ENCODE results near the gene CCL11. TPM values are rescaled to one million over a fixed set of nuclear protein-coding genes. Genes with fewer than 3 reads are reported as not detected.

The CCL11 gene
- polyA plus RNA-seq, 2 of the 4 experiments (the other 2 are of a cell fraction), result not detected

DNA sequence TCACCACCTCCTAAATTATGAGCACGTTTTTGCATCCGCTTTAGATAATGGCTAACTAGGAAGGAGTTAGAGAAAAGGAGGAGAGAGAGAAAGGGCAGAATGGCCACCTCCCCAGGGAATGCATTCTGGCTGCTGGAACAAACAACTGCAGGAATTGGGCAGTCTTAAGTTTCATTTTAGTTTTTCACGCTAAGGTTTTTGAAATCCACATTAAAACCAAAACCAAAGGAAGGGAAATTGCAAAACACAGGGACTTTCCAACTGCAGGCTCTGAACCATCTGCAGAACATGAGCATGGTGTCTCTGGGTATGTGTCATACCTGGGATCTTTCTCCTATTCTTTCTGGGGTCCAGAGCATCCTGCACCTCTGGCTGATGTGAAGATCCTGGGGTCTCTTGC lies 21.6 kb downstream of the CCL11 start:
- DNase-seq (ENCODE audit: low read depth in 1 of 2, low spot score in 1 of 2) (no peak), ATAC-seq (no peak), FAIRE-seq (no peak)
- no peaks in the 10 kb centered on the region for H3K9me3 ChIP-seq
- H3K4me3 ChIP-seq, result no peak overlapping the region
- peaks cover 4% of the 10 kb centered on the region; the same call in 1 of the 3 replicates for H3K4me1 ChIP-seq
- ChIA-PET CTCF (interaction anchor here (0.7 to 4.0 kb wide), 9 partner anchors 15 to 136 kb away, joined by 3 to 47 read pairs (median 3); no protein-coding TSS in a partner anchor), POLR2A (no interaction called here)
- 30% methylated on average over 3 of the region's 3 CpGs for WGBS (ENCODE audit: missing lambda C conversion rate)
- TF ChIP-seq MAFK (IDR thresholded peaks at IDR 0.05; ENCODE audit: partially characterized antibody), result no peak
- TF ChIP-seq, protein P1, sequence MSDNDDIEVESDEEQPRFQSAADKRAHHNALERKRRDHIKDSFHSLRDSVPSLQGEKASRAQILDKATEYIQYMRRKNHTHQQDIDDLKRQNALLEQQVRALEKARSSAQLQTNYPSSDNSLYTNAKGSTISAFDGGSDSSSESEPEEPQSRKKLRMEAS (IDR thresholded peaks at IDR 0.05), result no peak
- no peak for TF ChIP-seq ZC3H11A (IDR thresholded peaks at IDR 0.05)
- TF ChIP-seq EHMT2 (IDR thresholded peaks at IDR 0.05; ENCODE audit: low read depth), result no peak
- TF ChIP-seq HOXB5 (CRISPR knock-in tag; IDR thresholded peaks at IDR 0.05), result no peak
- TF ChIP-seq NPAS2 (CRISPR knock-in tag; IDR thresholded peaks at IDR 0.05; ENCODE audit: borderline replicate concordance), result no peak
- no peak for TF ChIP-seq CEBPB (IDR thresholded peaks at IDR 0.05)
- no peak for TF ChIP-seq KDM1A (IDR thresholded peaks at IDR 0.05; ENCODE audit: low read depth)
- no peak for TF ChIP-seq CHD4 (IDR thresholded peaks at IDR 0.05; ENCODE audit: borderline replicate concordance)
- no peak for TF ChIP-seq BHLHE40 (IDR thresholded peaks at IDR 0.05; ENCODE audit: low read depth, low read length)
- no peak for TF ChIP-seq HOXA7 (CRISPR knock-in tag; IDR thresholded peaks at IDR 0.05)
- TF ChIP-seq TFCP2L1 (CRISPR knock-in tag; IDR thresholded peaks at IDR 0.05), result no peak
- TF ChIP-seq RARB (CRISPR knock-in tag; IDR thresholded peaks at IDR 0.05), result no peak
- TF ChIP-seq ZFP36 (IDR thresholded peaks at IDR 0.05; ENCODE audit: borderline replicate concordance, partially characterized antibody), result no peak
- no peak overlapping the region for H3K4me2 ChIP-seq
- H3K27ac ChIP-seq, result no peak overlapping the region; a peak in 1 of 6 replicates

DNA sequence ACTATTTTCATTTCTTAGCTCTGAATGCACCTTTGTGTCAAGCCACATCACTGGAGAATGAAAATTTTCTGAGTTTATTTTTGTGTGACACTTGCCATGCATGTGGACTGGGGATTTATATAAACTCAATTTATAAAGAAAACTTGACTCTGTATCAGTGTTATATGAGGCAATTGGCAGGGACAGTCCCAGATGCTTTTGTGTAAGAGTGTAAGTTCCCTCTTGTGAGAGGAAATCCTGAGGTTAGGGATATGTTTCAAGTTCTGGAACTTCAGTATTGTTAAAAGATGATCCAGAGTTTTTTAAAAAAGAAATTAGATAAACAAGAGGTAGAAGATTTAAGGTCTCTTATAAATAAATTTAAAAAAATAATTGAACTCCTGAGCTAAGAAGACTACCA lies 22.8 kb downstream of the CCL11 start:
- peaks cover 4% of the 10 kb centered on the region; the same call in 1 of the 3 replicates for H3K4me1 ChIP-seq
- no peak for TF ChIP-seq CHD2 (IDR thresholded peaks at IDR 0.05; ENCODE audit: low read length, partially characterized antibody)
- TF ChIP-seq JUN (IDR thresholded peaks at IDR 0.05), result no peak
- TF ChIP-seq, protein P2, sequence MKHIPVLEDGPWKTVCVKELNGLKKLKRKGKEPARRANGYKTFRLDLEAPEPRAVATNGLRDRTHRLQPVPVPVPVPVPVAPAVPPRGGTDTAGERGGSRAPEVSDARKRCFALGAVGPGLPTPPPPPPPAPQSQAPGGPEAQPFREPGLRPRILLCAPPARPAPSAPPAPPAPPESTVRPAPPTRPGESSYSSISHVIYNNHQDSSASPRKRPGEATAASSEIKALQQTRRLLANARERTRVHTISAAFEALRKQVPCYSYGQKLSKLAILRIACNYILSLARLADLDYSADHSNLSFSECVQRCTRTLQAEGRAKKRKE (CRISPR knock-in tag; IDR thresholded peaks at IDR 0.05; ENCODE audit: low read depth), result no peak
- TF ChIP-seq ZNF302 (CRISPR knock-in tag; IDR thresholded peaks at IDR 0.05), result no peak
- TF ChIP-seq USF2 (IDR thresholded peaks at IDR 0.05), result no peak
- no peak for TF ChIP-seq ZFP36 (IDR thresholded peaks at IDR 0.05; ENCODE audit: borderline replicate concordance, partially characterized antibody)
- TF ChIP-seq BCL3 (IDR thresholded peaks at IDR 0.05), result no peak
- no peak for TF ChIP-seq ZSCAN20 (CRISPR knock-in tag; IDR thresholded peaks at IDR 0.05)
- no peak for TF ChIP-seq E2F6 (IDR thresholded peaks at IDR 0.05; ENCODE audit: borderline replicate concordance, low read depth)
- no peak for TF ChIP-seq KDM1A (IDR thresholded peaks at IDR 0.05; ENCODE audit: low read depth)
- TF ChIP-seq, protein P3, sequence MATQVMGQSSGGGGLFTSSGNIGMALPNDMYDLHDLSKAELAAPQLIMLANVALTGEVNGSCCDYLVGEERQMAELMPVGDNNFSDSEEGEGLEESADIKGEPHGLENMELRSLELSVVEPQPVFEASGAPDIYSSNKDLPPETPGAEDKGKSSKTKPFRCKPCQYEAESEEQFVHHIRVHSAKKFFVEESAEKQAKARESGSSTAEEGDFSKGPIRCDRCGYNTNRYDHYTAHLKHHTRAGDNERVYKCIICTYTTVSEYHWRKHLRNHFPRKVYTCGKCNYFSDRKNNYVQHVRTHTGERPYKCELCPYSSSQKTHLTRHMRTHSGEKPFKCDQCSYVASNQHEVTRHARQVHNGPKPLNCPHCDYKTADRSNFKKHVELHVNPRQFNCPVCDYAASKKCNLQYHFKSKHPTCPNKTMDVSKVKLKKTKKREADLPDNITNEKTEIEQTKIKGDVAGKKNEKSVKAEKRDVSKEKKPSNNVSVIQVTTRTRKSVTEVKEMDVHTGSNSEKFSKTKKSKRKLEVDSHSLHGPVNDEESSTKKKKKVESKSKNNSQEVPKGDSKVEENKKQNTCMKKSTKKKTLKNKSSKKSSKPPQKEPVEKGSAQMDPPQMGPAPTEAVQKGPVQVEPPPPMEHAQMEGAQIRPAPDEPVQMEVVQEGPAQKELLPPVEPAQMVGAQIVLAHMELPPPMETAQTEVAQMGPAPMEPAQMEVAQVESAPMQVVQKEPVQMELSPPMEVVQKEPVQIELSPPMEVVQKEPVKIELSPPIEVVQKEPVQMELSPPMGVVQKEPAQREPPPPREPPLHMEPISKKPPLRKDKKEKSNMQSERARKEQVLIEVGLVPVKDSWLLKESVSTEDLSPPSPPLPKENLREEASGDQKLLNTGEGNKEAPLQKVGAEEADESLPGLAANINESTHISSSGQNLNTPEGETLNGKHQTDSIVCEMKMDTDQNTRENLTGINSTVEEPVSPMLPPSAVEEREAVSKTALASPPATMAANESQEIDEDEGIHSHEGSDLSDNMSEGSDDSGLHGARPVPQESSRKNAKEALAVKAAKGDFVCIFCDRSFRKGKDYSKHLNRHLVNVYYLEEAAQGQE (IDR thresholded peaks at IDR 0.05), result no peak
- TF ChIP-seq ESRRA (IDR thresholded peaks at IDR 0.05; ENCODE audit: borderline replicate concordance, low read length), result no peak
- no peak for TF ChIP-seq EHMT2 (IDR thresholded peaks at IDR 0.05; ENCODE audit: low read depth)
- no peak for TF ChIP-seq CBX8 (IDR thresholded peaks at IDR 0.05)
- no peak for TF ChIP-seq SMC3 (IDR thresholded peaks at IDR 0.05)
- no peak for TF ChIP-seq FOSB (CRISPR knock-in tag; IDR thresholded peaks at IDR 0.05)
- no peak for TF ChIP-seq RFX5 (IDR thresholded peaks at IDR 0.05)
- no peak overlapping the region for H3K4me3 ChIP-seq
- POLR2A ChIA-PET, result no interaction called here
- DNase-seq (ENCODE audit: low read depth in 1 of 2, low spot score in 1 of 2) (no peak), FAIRE-seq (no peak), ATAC-seq (no peak)
- no peak overlapping the region for H3K27ac ChIP-seq
- CTCF ChIA-PET, result interaction anchor here (1.4 to 4.0 kb wide), 5 partner anchors 46 to 234 kb away, joined by 3 to 47 read pairs (median 5); no protein-coding TSS in a partner anchor
- H3K4me2 ChIP-seq, result no peak overlapping the region
- H3K9me3 ChIP-seq, result no peaks in the 10 kb centered on the region

Measured in A549 (cell line).